HG03103 (cell line): Measurements from ENCODE around the gene CACNA2D3.
"Not testable (repeated sequence)": the region's sequence is repeated elsewhere in the genome, so short reads cannot be mapped to it uniquely, and the experiment has no call there.

ENCODE experiments used
- ATAC-seq: cut with Tn5 transposase; IDR thresholded peaks from one replicate; pipeline ENCODE4 v1.9.1; 2021; ENCODE audit warnings: low read depth; ENCODE audit not compliant: unreplicated experiment

CACNA2D3 gene

GRCh38 chr3:55077726-55078125 is 955.4 kb downstream of the CACNA2D3 start:
- no peak for ATAC-seq

DNA sequence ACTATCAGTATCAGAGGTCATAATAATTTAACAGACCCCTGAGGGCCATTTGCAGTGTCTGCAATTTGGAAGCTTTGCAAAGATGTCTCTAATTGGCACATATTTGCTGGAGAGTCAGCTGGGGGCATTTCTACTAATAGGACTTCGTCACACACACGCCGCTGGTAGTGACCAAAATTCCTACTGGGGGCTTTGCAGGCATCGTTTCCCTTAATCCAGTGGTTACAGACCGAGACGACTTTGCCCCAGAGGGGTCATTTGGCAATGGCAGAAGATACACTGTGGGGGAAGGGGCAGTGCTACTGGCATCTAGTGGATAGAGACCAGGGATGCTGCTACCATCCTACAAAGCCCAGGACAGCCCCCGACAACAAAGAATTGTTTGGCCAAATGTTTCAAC is 956.5 kb downstream of the CACNA2D3 start:
- no peak for ATAC-seq

DNA sequence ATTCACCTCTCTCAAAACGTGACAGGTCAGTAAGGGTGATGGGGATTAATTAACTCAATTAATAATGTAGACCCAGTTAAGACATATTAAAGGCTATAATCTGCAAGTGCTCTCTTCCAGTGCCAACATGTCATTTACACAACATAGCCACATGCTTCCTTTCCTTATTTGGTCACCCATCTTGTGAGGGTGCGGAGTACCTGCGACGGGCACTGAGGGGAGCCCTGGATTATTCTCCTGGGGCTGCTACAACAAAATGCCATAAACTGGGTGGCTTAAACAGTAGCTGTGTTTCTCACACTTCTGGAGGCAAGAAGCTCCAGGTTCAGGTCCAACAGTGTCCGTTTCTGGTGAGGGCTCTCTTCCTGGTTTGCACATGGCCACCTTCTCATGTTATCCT is 962.9 kb downstream of the CACNA2D3 start:
- ATAC-seq, result no peak

DNA sequence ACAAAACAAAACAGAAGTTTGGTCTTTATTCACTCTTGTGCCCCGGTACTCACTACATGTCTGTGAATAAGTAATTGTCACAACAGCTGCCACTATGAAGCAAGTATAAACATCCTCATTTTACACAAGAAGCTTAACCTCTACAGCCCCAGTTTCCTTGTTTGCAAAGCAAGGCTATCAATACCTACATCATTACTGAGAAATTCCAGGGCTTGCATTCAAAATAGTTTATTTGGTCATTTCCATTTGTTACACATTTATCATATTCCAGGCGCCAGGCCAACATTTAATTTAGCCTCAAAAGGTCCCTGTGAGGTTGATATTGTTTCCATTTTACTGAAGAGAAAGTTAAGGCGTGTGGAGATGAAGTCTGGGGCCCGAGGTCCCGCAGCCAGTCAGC is 966.9 kb downstream of the CACNA2D3 start:
- no peak for ATAC-seq

DNA sequence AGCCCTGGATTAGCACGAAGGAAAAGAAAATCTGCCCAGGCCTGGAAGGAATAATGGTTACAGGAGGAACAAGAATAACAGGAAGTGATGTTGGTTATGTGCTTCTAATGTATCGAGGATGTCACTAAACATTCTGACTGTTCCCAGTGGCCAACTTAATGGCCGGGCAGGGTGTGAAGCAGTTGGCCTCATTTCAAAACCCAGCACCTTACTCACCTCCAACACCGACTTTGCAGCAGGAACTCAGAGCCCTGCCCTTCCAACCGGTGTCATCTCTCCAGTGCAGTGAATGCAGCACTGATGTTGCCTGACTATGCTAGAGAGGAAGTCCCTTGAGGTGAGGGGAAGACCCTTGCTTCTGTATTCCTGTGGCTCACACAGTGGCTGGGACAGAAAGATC is 967.9 kb downstream of the CACNA2D3 start:
- ATAC-seq, result no peak

GRCh38 chr3:55090746-55091145 is 968.4 kb downstream of the CACNA2D3 start:
- ATAC-seq, result no peak

- ATAC-seq, result no peak
These were observed 969.3 kb downstream of the CACNA2D3 start for GRCh38 chr3:55091381-55092225.

GRCh38 chr3:55094676-55095075 is 972.3 kb downstream of the CACNA2D3 start:
- no peak for ATAC-seq

DNA sequence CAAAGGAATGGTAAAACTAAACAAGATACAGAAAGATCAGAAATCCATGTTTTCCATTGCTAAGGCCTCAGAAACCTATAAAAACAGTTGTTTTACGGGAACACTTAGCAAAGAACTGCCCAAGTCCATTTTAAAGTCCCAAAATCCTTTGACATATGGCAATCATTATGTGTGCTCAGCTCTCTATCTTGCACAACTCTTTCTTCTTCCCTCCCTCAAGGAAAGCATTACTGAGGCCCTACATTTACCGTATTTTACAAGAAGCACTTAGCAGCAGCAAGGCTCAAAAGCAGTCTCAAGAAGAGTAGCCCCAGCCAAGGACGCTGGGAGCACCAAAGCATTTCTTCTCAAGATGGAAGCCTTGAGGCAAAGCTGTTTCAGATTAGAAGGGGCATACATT is 975.1 kb downstream of the CACNA2D3 start:
- ATAC-seq, result no peak

DNA sequence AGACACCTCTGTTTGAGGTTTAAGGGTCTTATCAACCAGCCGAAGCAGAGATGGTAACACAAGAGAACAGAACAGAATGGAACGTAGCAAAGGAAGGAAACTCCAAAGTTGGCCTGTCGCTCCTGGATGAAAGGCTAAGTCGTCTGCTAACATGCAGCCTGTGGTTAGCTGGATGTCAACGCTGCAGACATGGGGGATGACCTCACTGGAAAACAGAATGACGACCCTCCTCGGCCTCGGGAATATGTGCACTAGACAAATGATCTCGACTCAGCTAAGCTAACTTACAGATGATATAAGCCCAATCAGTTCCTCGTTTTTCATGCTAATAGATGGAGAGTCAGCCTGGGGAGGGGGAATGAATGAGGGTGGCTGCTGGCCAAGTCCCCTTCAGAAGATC is 983.3 kb downstream of the CACNA2D3 start:
- ATAC-seq, result no peak

DNA sequence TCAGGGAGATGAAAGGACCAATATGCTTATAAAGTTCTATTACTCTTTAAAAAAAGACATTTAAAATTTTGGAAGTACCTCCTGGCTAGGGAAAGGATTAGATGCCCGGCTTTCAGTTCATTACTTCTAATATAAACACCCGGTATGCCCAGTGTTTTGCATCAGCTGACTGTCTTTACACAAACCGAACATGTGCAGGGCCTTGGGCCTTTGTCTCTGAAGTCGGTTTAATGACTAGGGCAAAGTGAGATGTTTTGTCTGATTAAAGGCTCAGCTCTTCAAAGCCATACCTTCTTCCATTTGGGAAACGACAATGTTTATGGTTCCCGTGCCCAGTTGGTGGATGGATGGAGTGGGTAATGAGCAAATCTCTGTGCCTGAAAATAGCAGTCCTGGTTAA is 984.8 kb downstream of the CACNA2D3 start:
- no peak for ATAC-seq

DNA sequence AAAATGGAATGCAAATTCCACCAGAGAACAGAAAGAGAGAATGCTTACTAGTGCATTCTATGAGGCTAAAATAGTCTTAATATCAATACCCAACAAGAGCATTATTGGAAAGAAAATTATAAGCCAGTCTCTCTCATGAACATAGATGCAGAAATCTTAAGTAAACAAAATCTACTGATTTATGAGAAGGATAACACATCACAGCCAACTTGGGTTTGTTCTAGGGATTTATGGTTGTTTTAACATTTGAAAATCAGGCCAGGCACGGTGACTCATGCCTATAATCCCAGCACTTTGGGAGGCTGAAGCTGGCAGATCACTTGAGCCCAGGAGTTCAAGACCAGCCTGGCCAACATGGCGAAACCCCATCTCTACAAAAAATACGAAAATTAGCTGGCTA is 989.6 kb downstream of the CACNA2D3 start:
- not testable (repeated sequence) for ATAC-seq

DNA sequence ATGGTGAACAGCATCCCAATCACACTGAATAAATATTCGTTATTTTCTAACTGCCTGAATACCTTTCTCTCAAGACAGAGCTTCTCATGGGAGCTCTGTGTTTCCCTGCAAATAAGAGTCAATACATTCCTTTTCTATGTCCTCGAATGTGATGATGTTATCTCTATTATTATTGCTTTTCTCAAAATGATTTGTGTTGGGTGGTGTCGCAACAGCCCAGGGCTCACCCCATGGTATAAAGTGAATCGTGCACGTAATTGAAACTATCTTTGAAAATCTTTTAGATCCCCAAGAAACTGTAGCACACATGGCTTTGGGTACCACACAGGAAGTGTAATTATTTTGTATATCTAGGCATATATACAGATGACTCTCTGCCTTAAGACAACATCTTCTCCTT is 996.1 kb downstream of the CACNA2D3 start:
- no peak for ATAC-seq

DNA sequence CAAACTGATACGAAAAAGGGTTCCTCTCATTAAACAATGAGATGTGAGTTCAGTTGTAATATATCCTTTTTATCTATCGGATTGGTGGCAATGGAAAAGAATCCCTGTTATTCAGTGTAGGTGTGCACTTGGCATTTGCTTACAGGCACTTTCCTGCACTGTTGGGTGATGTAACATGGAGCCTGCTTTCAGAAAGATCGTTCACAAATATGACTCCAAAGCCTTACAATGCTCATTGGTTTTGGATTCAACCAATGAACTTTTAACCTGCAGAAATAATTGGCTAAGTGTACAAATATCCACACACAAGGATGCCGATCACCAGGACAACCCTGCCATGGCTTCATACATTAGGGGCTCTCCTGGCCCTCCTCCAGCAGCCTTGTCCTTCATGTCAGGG is 996.9 kb downstream of the CACNA2D3 start:
- ATAC-seq, result no peak

DNA sequence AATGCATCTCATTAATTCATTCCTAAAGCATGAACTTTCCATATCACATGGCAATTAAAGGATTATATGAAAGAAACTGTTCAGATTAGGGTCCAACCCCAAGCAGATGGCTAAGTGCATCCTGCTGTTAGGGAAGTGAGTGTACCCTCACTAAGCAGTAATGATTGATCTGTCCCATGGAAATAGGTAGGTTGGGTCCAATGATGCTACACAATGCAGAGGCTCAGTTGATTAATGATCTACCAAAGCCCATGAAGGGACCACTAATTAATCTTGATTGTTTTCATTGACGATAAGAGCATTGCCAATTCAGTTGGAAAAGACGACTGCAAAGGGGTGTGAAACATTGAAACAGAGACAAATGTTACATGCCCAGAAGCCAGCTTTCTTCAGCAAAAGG is 1000.0 kb downstream of the CACNA2D3 start:
- ATAC-seq, result no peak
